Measurements from ENCODE around the gene FOSL2. TPM values are rescaled to one million over a fixed set of nuclear protein-coding genes. Genes with fewer than 3 reads are reported as not detected.

The FOSL2 gene
- total and polyA plus RNA-seq, 3 donors from 2014 or later = 14.1 to 39.7 (median 24.3) TPM

DNA sequence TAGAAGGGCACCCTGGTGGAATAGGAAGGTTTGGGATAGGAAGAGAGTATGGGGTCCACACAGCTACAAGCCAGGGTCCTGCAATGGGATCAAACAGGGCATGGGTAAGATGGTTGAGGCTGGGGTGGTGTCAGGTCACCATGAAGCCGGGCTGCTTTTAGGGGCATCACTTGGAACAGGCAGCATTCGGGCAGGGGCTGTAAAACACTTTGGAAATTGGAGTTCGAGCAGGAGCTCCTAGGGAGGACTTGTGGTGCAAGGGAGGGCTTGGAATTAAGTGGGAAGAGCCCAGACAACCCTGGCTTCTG, 56.1 kb downstream of the FOSL2 start:
- TF ChIP-seq CTCF (IDR thresholded peaks at IDR 0.05) (no peak), POLR2A (IDR thresholded peaks at IDR 0.05) (no peak)
- no peak for DNase-seq
- intact Hi-C loops (cut with DNase I; ENCODE audit: low total_unique reads) = no loop called here
- H3K4me3 ChIP-seq = no peak overlapping the region
- WGBS, 2 donors = 92% methylated on average over 3 of the region's 3 CpGs
- no peaks in the 10 kb centered on the region for H3K36me3 ChIP-seq (ENCODE audit: low read depth, missing control alignments)
- H3K27me3 ChIP-seq = no peaks in the 10 kb centered on the region
- no peaks in the 10 kb centered on the region for H3K4me1 ChIP-seq
- H3K9me3 ChIP-seq = no peaks in the 10 kb centered on the region
- no peak overlapping the region for H3K27ac ChIP-seq

- intact Hi-C loops (cut with DNase I; ENCODE audit: low total_unique reads) = no loop called here
- 89 to 94% methylated on average over 6 of the region's 6 CpGs for WGBS, 2 donors
- Histone ChIP-seq H3K36me3 (ENCODE audit: low read depth, missing control alignments) (no peaks in the 10 kb centered on the region), H3K27ac (no peak overlapping the region), H3K9me3 (no peaks in the 10 kb centered on the region), H3K27me3 (no peaks in the 10 kb centered on the region), H3K4me1 (no peaks in the 10 kb centered on the region), H3K4me3 (no peak overlapping the region)
- no peak for DNase-seq
- TF ChIP-seq POLR2A (IDR thresholded peaks at IDR 0.05) = no peak
- TF ChIP-seq CTCF (IDR thresholded peaks at IDR 0.05) = no peak
These were observed 56.4 kb downstream of the FOSL2 start for GRCh38 chr2:28449126-28449487.

DNA sequence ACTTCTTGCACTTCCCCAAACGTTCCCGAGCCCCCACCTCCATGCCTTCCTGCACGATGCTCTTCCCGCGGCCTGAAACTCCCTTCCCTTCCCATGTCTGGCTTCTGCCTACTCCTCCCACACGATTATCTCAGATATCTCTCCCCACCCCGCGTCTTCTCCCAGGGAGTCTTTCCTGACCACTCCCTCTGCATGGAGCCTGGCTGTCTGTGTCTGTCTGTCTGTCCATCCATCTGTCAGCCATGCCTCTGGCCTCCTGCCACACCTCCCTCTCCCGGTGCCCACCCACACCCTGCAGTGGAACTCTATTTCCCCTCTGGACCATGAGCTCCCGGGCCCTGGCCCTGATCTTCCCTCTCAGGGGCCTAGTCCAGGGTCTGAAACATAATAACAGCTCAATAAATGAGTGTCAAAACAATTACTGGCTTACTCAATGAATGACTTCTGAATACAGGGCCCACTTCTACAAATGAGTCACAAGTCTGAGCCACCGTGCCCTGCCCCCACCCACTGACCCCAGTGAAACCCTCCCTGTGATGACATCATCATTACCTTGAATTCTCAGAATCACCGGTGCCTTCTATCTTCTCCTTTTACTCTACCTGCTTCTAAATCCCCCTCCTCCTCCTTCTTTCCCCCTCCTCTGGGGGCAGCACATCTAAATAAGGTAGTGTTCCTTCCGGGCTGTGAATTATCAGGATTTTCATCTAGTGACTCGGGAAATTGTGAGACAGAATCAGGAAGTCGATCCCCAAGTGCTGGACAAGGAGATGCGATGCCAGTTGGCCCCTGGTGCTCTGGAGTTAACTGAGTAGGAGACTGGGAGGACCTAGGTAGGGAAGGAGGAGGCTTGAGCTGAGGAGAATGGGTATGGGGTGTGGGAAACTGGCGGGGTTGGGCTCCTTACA, 57.1 kb downstream of the FOSL2 start:
- no peaks in the 10 kb centered on the region for H3K27me3 ChIP-seq
- TF ChIP-seq CTCF (IDR thresholded peaks at IDR 0.05) = no peak
- intact Hi-C loops (cut with DNase I; ENCODE audit: low total_unique reads) = no loop called here
- whole genome bisulfite sequencing, 2 donors = 61 to 72% methylated on average over 17 of the region's 17 CpGs
- no peaks in the 10 kb centered on the region for H3K9me3 ChIP-seq
- no peak overlapping the region for H3K27ac ChIP-seq
- H3K36me3 ChIP-seq (ENCODE audit: low read depth, missing control alignments) = no peaks in the 10 kb centered on the region
- no peak overlapping the region for H3K4me3 ChIP-seq
- H3K4me1 ChIP-seq = no peaks in the 10 kb centered on the region
- no peak for DNase-seq

DNA sequence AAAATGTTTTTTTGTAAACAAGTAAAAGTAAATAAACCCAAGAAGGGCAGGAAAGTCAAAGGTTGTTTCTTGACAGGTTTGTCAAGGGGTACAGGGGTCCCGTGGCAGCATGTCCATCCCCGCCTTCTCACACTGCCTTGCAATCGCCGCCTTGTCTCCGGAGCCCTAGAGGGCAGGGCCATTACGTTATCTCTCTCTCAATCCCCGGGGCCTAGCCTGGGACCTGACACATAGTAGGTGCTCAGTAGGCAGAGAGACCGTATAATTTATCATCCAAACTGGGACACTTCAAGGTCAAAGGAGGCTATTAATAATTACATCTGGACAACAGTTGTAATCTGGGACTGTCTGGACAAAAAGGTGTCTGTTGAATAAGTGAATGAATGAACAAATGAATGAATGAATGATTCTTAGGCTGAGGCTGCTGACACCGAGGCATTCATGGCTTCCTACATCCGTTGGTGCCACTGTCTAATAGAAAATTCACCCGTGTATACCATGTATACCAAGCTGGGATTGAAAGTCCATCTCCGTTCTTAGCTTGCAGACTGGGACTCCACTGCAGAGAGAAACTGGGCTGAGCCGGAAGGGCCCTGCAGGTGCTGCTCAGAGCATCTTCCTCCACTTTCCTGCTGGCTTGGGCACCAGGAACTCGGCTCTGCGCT, 58.4 kb downstream of the FOSL2 start:
- intact Hi-C loops (cut with DNase I; ENCODE audit: low total_unique reads) = no loop called here

More for the DNA sequence above, 58.4 kb downstream of the FOSL2 start:
- H3K4me3 ChIP-seq = no peak overlapping the region
- no peaks in the 10 kb centered on the region for H3K27me3 ChIP-seq
- H3K4me1 ChIP-seq = no peaks in the 10 kb centered on the region
- TF ChIP-seq CTCF (IDR thresholded peaks at IDR 0.05) (no peak), POLR2A (IDR thresholded peaks at IDR 0.05) (no peak)
- no peak for DNase-seq
- WGBS, 2 donors = 88 to 91% methylated on average over 15 of the region's 15 CpGs
- H3K27ac ChIP-seq = no peak overlapping the region
- no peaks in the 10 kb centered on the region for H3K9me3 ChIP-seq
- no peaks in the 10 kb centered on the region for H3K36me3 ChIP-seq (ENCODE audit: low read depth, missing control alignments)
